Measurements from ENCODE around the gene STK32B.

DNA sequence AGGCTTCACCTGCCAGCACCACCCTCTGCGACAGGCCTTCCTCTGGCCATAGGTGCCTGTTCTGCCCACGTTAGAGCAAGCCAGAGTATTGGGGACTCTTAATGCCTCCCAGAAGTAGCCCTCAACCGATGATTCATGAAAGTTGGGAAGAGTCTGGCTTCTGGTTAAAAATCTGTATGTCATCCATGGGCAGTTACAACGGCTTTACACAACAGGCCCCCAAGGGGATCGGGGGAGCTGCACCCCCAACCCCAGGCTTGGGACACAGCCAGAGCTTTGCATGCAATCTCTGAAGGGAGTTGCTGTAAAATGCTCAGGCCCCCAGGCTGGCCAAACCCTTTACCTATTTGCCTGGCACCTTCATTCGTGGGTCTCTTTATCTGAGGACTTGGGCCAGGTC lies 26.6 kb upstream of the STK32B start:
- TF ChIP-seq, protein P1, sequence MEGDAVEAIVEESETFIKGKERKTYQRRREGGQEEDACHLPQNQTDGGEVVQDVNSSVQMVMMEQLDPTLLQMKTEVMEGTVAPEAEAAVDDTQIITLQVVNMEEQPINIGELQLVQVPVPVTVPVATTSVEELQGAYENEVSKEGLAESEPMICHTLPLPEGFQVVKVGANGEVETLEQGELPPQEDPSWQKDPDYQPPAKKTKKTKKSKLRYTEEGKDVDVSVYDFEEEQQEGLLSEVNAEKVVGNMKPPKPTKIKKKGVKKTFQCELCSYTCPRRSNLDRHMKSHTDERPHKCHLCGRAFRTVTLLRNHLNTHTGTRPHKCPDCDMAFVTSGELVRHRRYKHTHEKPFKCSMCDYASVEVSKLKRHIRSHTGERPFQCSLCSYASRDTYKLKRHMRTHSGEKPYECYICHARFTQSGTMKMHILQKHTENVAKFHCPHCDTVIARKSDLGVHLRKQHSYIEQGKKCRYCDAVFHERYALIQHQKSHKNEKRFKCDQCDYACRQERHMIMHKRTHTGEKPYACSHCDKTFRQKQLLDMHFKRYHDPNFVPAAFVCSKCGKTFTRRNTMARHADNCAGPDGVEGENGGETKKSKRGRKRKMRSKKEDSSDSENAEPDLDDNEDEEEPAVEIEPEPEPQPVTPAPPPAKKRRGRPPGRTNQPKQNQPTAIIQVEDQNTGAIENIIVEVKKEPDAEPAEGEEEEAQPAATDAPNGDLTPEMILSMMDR (IDR thresholded peaks at IDR 0.05 in 8 of 11, conservative IDR thresholded peaks at IDR 0.05 in 3 of 11): no peak
- TF ChIP-seq POLR2AphosphoS5 (IDR thresholded peaks at IDR 0.05): no peak

Data from spleen (tissue), 7 donors.